WTC11 (cell line): ENCODE measurements around the gene SLAMF6. TPM values are rescaled to one million over a fixed set of nuclear protein-coding genes. Genes with fewer than 3 reads are reported as not detected.

ENCODE experiments used
- ATAC-seq: fragments of 200-7000 bp; cut with Tn5 transposase; 2 replicates; pipeline ENCODE4 v1.10.0; 2021; ENCODE audit warnings: mild to moderate bottlenecking, moderate library complexity
- CTCF ChIA-PET: fragments of 300-600 bp; sonication (Branson Sonifier 250); formaldehyde crosslinking; loops from one replicate; lab custom pipeline; 2021; ENCODE audit warnings: antibody characterized with exemption; lab: Charles Lee
- POLR2A ChIA-PET: fragments of 350-600 bp; sonication (Branson Sonifier 250); formaldehyde crosslinking; loops from one replicate; lab custom pipeline; 2021; ENCODE audit warnings: antibody characterized with exemption; lab: Charles Lee
- DNase-seq: peaks from one replicate; pipeline ENCODE4 v3.0.0; 2021; ENCODE audit warnings: low spot score
- H3K27ac Mint-ChIP-seq: 2 replicates; pipeline ENCODE4 v1.8.0; 2021; ENCODE audit warnings: mixed read lengths
- H3K27me3 Mint-ChIP-seq: 2 replicates; pipeline ENCODE4 v1.8.0; 2021; ENCODE audit warnings: low read depth, mild to moderate bottlenecking, moderate library complexity, mixed read lengths
- H3K36me3 Mint-ChIP-seq: 2 replicates; pipeline ENCODE4 v1.8.0; 2021; ENCODE audit warnings: mixed read lengths
- H3K4me1 Mint-ChIP-seq: 2 replicates; pipeline ENCODE4 v1.8.0; 2022; ENCODE audit warnings: mixed read lengths
- H3K4me3 Mint-ChIP-seq: 2 replicates; pipeline ENCODE4 v1.8.0; 2021; ENCODE audit warnings: mild to moderate bottlenecking, moderate library complexity, mixed read lengths
- H3K9me3 Mint-ChIP-seq: 2 replicates; pipeline ENCODE4 v1.8.0; 2021; ENCODE audit warnings: mixed read lengths
- CREB1 ChIP-seq: sonication (generic); formaldehyde crosslinking; IDR thresholded peaks from 2 replicates; pipeline ENCODE4 v1.8.0; 2023; ENCODE audit warnings: mild to moderate bottlenecking, missing genetic modification reagents
- ESRRA ChIP-seq: sonication (generic); formaldehyde crosslinking; IDR thresholded peaks from 2 replicates; pipeline ENCODE4 v1.8.1; 2022; ENCODE audit warnings: mild to moderate bottlenecking, missing genetic modification reagents, borderline replicate concordance
- FOXJ3 ChIP-seq: sonication (generic); formaldehyde crosslinking; IDR thresholded peaks from 2 replicates; pipeline ENCODE4 v1.9.0; 2021; ENCODE audit warnings: missing genetic modification reagents, mild to moderate bottlenecking, borderline replicate concordance
- FOXK1 ChIP-seq: sonication (generic); formaldehyde crosslinking; IDR thresholded peaks from 2 replicates; pipeline ENCODE4 v1.8.0; 2022; ENCODE audit warnings: mild to moderate bottlenecking, moderate library complexity, missing genetic modification reagents
- IRF2 ChIP-seq: sonication (generic); formaldehyde crosslinking; IDR thresholded peaks from 2 replicates; pipeline ENCODE4 v1.8.0; 2022; ENCODE audit warnings: low read depth, missing genetic modification reagents, borderline replicate concordance
- JUN ChIP-seq: sonication (generic); formaldehyde crosslinking; IDR thresholded peaks from 2 replicates; pipeline ENCODE4 v1.8.0; 2023; ENCODE audit warnings: mild to moderate bottlenecking, missing genetic modification reagents
- OVOL2 ChIP-seq: fragments of 250-450 bp; sonication (Bioruptor Pico); IDR thresholded peaks from 2 replicates; pipeline ENCODE4 v1.9.0; 2021; ENCODE audit warnings: mild to moderate bottlenecking, borderline replicate concordance
- TEAD4 ChIP-seq: sonication (generic); formaldehyde crosslinking; IDR thresholded peaks from 2 replicates; pipeline ENCODE4 v1.8.0; 2022; ENCODE audit warnings: mild to moderate bottlenecking, missing genetic modification reagents
- ZNF121 ChIP-seq: sonication (generic); formaldehyde crosslinking; IDR thresholded peaks from 2 replicates; pipeline ENCODE4 v1.8.0; 2023; ENCODE audit warnings: missing genetic modification reagents
- ZNF232 ChIP-seq: sonication (generic); formaldehyde crosslinking; IDR thresholded peaks from 2 replicates; pipeline ENCODE4 v1.8.0; 2022; ENCODE audit warnings: mild to moderate bottlenecking, missing genetic modification reagents
- ZNF263 ChIP-seq: sonication (generic); formaldehyde crosslinking; IDR thresholded peaks from 2 replicates; pipeline ENCODE4 v1.8.1; 2022; ENCODE audit warnings: low read depth, mild to moderate bottlenecking, moderate library complexity, missing genetic modification reagents
- ZNF317 ChIP-seq: sonication (generic); formaldehyde crosslinking; IDR thresholded peaks from 2 replicates; pipeline ENCODE4 v1.8.1; 2023; ENCODE audit warnings: low read depth, mild to moderate bottlenecking, moderate library complexity, missing genetic modification reagents, borderline replicate concordance
- ZNF423 ChIP-seq: fragments of 250-450 bp; sonication (Bioruptor Pico); IDR thresholded peaks from 2 replicates; pipeline ENCODE4 v2.1.2; 2022; ENCODE audit warnings: mild to moderate bottlenecking, moderate library complexity
- ZNF671 ChIP-seq: fragments of 250-450 bp; sonication (Bioruptor Pico); IDR thresholded peaks from 2 replicates; pipeline ENCODE4 v1.8.0; 2021; ENCODE audit warnings: mild to moderate bottlenecking
- total RNA-seq: library from RNA; stranded (reverse); gene quantifications from 3 replicates; pipeline ENCODE4 v1.2.3, GENCODE V29; 2021
- TF ChIP-seq, protein P1 (sequence below): sonication (generic); formaldehyde crosslinking; IDR thresholded peaks from 2 replicates; pipeline ENCODE4 v1.8.1; 2023; ENCODE audit warnings: mild to moderate bottlenecking, missing genetic modification reagents, moderate library complexity
- TF ChIP-seq, protein P2 (sequence below): sonication (generic); formaldehyde crosslinking; IDR thresholded peaks from 2 replicates; pipeline ENCODE4 v1.8.0; 2023; ENCODE audit warnings: missing genetic modification reagents
- TF ChIP-seq, protein P3 (sequence below): sonication (generic); formaldehyde crosslinking; IDR thresholded peaks from 2 replicates; pipeline ENCODE4 v1.8.0; 2023; ENCODE audit warnings: missing genetic modification reagents, mild to moderate bottlenecking, borderline replicate concordance
- TF ChIP-seq, protein P4 (sequence below): sonication (generic); formaldehyde crosslinking; IDR thresholded peaks from 2 replicates; pipeline ENCODE4 v1.8.1; 2022; ENCODE audit warnings: low read depth, mild to moderate bottlenecking, moderate library complexity, missing genetic modification reagents, borderline replicate concordance
- TF ChIP-seq, protein P5 (sequence below): sonication (generic); formaldehyde crosslinking; IDR thresholded peaks from 2 replicates; pipeline ENCODE4 v1.8.1; 2022; ENCODE audit warnings: mild to moderate bottlenecking, moderate library complexity, missing genetic modification reagents

SLAMF6 gene
- total RNA-seq, 1 experiment from 2014 or later = not detected

DNA sequence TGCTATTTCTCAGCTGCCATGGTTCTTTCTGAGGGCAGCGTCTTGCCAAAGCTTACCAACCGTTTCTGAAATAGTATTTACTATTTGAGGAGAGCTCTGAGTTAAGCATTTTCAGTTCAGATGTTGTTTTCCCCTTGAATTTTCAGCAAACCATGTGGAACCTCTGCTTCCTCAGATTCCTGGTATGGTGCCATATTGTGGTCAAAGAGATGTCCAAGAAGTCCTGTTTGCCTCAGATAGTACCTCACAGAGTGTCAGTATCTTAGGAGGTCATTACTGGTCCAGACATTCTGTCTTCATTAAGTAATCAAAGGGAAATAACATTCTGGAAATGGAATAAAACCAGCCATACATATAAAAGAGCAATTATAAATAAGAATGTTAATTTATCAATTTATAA is 86.1 kb downstream of the SLAMF6 start:
- no peak overlapping the region for H3K4me3 Mint-ChIP-seq
- H3K9me3 Mint-ChIP-seq = no peaks in the 10 kb centered on the region
- DNase-seq (no peak), ATAC-seq (no peak)
- peaks cover 9% of the 10 kb centered on the region for H3K4me1 Mint-ChIP-seq
- no peak overlapping the region for H3K27ac Mint-ChIP-seq
- POLR2A ChIA-PET = no interaction called here
- TF ChIP-seq, protein P1, sequence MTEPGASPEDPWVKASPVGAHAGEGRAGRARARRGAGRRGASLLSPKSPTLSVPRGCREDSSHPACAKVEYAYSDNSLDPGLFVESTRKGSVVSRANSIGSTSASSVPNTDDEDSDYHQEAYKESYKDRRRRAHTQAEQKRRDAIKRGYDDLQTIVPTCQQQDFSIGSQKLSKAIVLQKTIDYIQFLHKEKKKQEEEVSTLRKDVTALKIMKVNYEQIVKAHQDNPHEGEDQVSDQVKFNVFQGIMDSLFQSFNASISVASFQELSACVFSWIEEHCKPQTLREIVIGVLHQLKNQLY (CRISPR knock-in tag) = no peak
- TF ChIP-seq, protein P2, sequence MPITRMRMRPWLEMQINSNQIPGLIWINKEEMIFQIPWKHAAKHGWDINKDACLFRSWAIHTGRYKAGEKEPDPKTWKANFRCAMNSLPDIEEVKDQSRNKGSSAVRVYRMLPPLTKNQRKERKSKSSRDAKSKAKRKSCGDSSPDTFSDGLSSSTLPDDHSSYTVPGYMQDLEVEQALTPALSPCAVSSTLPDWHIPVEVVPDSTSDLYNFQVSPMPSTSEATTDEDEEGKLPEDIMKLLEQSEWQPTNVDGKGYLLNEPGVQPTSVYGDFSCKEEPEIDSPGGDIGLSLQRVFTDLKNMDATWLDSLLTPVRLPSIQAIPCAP (CRISPR knock-in tag) = no peak
- TF ChIP-seq CREB1 (CRISPR knock-in tag) (no peak), ZNF121 (no peak), TEAD4 (CRISPR knock-in tag) (no peak), ZNF317 (CRISPR knock-in tag) (no peak), FOXK1 (CRISPR knock-in tag) (no peak), IRF2 (CRISPR knock-in tag) (no peak), ZNF671 (CRISPR knock-in tag) (no peak), ESRRA (CRISPR knock-in tag) (no peak), OVOL2 (CRISPR knock-in tag) (no peak), JUN (CRISPR knock-in tag) (no peak), ZNF423 (CRISPR knock-in tag) (no peak), FOXJ3 (CRISPR knock-in tag) (no peak), ZNF232 (CRISPR knock-in tag) (no peak), ZNF263 (CRISPR knock-in tag) (no peak)
- TF ChIP-seq, protein P3, sequence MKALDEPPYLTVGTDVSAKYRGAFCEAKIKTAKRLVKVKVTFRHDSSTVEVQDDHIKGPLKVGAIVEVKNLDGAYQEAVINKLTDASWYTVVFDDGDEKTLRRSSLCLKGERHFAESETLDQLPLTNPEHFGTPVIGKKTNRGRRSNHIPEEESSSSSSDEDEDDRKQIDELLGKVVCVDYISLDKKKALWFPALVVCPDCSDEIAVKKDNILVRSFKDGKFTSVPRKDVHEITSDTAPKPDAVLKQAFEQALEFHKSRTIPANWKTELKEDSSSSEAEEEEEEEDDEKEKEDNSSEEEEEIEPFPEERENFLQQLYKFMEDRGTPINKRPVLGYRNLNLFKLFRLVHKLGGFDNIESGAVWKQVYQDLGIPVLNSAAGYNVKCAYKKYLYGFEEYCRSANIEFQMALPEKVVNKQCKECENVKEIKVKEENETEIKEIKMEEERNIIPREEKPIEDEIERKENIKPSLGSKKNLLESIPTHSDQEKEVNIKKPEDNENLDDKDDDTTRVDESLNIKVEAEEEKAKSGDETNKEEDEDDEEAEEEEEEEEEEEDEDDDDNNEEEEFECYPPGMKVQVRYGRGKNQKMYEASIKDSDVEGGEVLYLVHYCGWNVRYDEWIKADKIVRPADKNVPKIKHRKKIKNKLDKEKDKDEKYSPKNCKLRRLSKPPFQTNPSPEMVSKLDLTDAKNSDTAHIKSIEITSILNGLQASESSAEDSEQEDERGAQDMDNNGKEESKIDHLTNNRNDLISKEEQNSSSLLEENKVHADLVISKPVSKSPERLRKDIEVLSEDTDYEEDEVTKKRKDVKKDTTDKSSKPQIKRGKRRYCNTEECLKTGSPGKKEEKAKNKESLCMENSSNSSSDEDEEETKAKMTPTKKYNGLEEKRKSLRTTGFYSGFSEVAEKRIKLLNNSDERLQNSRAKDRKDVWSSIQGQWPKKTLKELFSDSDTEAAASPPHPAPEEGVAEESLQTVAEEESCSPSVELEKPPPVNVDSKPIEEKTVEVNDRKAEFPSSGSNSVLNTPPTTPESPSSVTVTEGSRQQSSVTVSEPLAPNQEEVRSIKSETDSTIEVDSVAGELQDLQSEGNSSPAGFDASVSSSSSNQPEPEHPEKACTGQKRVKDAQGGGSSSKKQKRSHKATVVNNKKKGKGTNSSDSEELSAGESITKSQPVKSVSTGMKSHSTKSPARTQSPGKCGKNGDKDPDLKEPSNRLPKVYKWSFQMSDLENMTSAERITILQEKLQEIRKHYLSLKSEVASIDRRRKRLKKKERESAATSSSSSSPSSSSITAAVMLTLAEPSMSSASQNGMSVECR = no peak
- TF ChIP-seq, protein P4, sequence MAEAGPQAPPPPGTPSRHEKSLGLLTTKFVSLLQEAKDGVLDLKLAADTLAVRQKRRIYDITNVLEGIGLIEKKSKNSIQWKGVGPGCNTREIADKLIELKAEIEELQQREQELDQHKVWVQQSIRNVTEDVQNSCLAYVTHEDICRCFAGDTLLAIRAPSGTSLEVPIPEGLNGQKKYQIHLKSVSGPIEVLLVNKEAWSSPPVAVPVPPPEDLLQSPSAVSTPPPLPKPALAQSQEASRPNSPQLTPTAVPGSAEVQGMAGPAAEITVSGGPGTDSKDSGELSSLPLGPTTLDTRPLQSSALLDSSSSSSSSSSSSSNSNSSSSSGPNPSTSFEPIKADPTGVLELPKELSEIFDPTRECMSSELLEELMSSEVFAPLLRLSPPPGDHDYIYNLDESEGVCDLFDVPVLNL (CRISPR knock-in tag) = no peak
- TF ChIP-seq, protein P5, sequence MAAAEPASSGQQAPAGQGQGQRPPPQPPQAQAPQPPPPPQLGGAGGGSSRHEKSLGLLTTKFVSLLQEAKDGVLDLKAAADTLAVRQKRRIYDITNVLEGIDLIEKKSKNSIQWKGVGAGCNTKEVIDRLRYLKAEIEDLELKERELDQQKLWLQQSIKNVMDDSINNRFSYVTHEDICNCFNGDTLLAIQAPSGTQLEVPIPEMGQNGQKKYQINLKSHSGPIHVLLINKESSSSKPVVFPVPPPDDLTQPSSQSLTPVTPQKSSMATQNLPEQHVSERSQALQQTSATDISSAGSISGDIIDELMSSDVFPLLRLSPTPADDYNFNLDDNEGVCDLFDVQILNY (CRISPR knock-in tag) = no peak
- H3K27me3 Mint-ChIP-seq = no peaks in the 10 kb centered on the region
- H3K36me3 Mint-ChIP-seq = no peaks in the 10 kb centered on the region
- CTCF ChIA-PET = no interaction called here

Other genes with a start within 250 kb of the SLAMF6 start
- gene PEX19, start 238.1 kb downstream of the SLAMF6 start, total RNA-seq = 80.6 to 85.5 TPM (median 85.2 TPM) in 3 replicates
- gene COPA, start 180.0 kb downstream of the SLAMF6 start, total RNA-seq = 115 to 126 TPM (median 119 TPM) in 3 replicates
- 58.2 to 72.7 TPM (median 71.9 TPM) in 3 replicates for gene NCSTN, start 179.9 kb downstream of the SLAMF6 start, total RNA-seq
- 0.69 to 0.70 TPM (median 0.69 TPM) in 3 replicates for gene NHLH1, start 156.2 kb downstream of the SLAMF6 start, total RNA-seq
- 68.0 to 69.7 TPM (median 68.6 TPM) in 3 replicates for gene VANGL2, start 122.7 kb downstream of the SLAMF6 start, total RNA-seq
- 0.02 to 0.30 TPM (median 0.17 TPM) in 3 replicates for gene CD84, start 56.2 kb upstream of the SLAMF6 start, total RNA-seq
- 0.11 to 0.15 TPM (median 0.11 TPM) in 3 replicates for gene SLAMF1, start 123.8 kb upstream of the SLAMF6 start, total RNA-seq
- gene CD48, start 188.6 kb upstream of the SLAMF6 start, total RNA-seq = 0.37 to 0.96 TPM (median 0.66 TPM) in 3 replicates
- 0.07 to 0.15 TPM in 2 of 3 replicates, not detected in the other for gene SLAMF7, start 216.0 kb upstream of the SLAMF6 start, total RNA-seq